Mucosa of descending colon (tissue), 3 donors: ENCODE data around the gene MED12L. TPM values are rescaled to one million over a fixed set of nuclear protein-coding genes. Genes with fewer than 3 reads are reported as not detected.

Experiments
- ATAC-seq: fragments of 200-7000 bp; cut with Tn5 transposase; one replicate; pipeline ENCODE4 v1.9.1; 2020; ENCODE audit warnings: mild to moderate bottlenecking, moderate library complexity
- DNase-seq, 3 donors: peaks; one replicate each; pipeline ENCODE4 v3.0.0-alpha.2; 2020
- H3K36me3 ChIP-seq: fragments of 200-600 bp; one replicate; pipeline ENCODE4 v1.8.0; 2021; ENCODE audit warnings: low read depth, mild to moderate bottlenecking
- H3K4me1 ChIP-seq: fragments of 200-600 bp; one replicate; pipeline ENCODE4 v1.8.0; 2021; ENCODE audit warnings: low read depth, mild to moderate bottlenecking
- H3K4me3 ChIP-seq: fragments of 200-600 bp; one replicate; pipeline ENCODE4 v1.8.0; 2021; ENCODE audit warnings: mild to moderate bottlenecking
- H3K9me3 ChIP-seq: fragments of 200-600 bp; one replicate; pipeline ENCODE4 v1.8.0; 2021; ENCODE audit warnings: mild to moderate bottlenecking
- CTCF ChIP-seq: fragments of 200-600 bp; IDR thresholded peaks from one replicate; pipeline ENCODE4 v1.8.0; 2022; ENCODE audit warnings: antibody characterized with exemption, mild to moderate bottlenecking
- intact Hi-C, 2 donors: fragments of 100-400 bp; cut with DNase I in 1 of 2; cut with micrococcal nuclease in 1 of 2; formaldehyde crosslinking; loops; one replicate each; pipeline versions ENCODE4 v1.11.0 to v1.11.1; 2022; cut with DNase I, micrococcal nuclease
- total RNA-seq, 3 donors: library from RNA; stranded (reverse); fragmentation: NEBNext Ultra II Directional in 2 of 3; extraction: Animal tissue kit (Norgen Biotek cat#: 25700) in 2 of 3; gene quantifications; one replicate each; pipeline versions ENCODE4 v1.2.1 to v1.2.4, GENCODE V29; 2021 to 2023
- donor health status: DM: no; HTN: no; CAD: no; lungs with moderate emphysema.
- donor health status: DM: no; HTN: no; CAD: no.
- donor health status: DM: no; HTN: yes; CAD: no.

The MED12L gene
- total RNA-seq, 3 donors from 2014 or later: 0.39 to 2.4 (median 0.55) TPM

- H3K9me3 ChIP-seq: no peaks in the 10 kb centered on the region
- no peak overlapping the region for H3K4me3 ChIP-seq
- no peak for DNase-seq
- no peaks in the 10 kb centered on the region for H3K36me3 ChIP-seq
- ATAC-seq: no peak
- intact Hi-C loops: no loop called here
- no peak for TF ChIP-seq CTCF
- no peaks in the 10 kb centered on the region for H3K4me1 ChIP-seq
Observed at GRCh38 chr3:151213151-151213550, 127.7 kb downstream of the MED12L start.

- no peak overlapping the region for H3K4me3 ChIP-seq
- TF ChIP-seq CTCF: no peak
- no peak for DNase-seq
- intact Hi-C loops: no loop called here
- ATAC-seq: no peak
- no peaks in the 10 kb centered on the region for H3K36me3 ChIP-seq
- no peaks in the 10 kb centered on the region for H3K9me3 ChIP-seq
- H3K4me1 ChIP-seq: no peaks in the 10 kb centered on the region
Observed at GRCh38 chr3:151213881-151214280, 128.4 kb downstream of the MED12L start.

GRCh38 chr3:151214459-151214858 lies 129.0 kb downstream of the MED12L start:
- no peaks in the 10 kb centered on the region for H3K4me1 ChIP-seq
- no peak overlapping the region for H3K4me3 ChIP-seq
- no peaks in the 10 kb centered on the region for H3K36me3 ChIP-seq
- TF ChIP-seq CTCF: no peak
- intact Hi-C loops: no loop called here
- DNase-seq: no peak
- no peak for ATAC-seq
- H3K9me3 ChIP-seq: no peaks in the 10 kb centered on the region

- DNase-seq: no peak
- TF ChIP-seq CTCF: no peak
- intact Hi-C loops: no loop called here
- no peaks in the 10 kb centered on the region for H3K9me3 ChIP-seq
- H3K4me1 ChIP-seq: no peaks in the 10 kb centered on the region
- no peak overlapping the region for H3K4me3 ChIP-seq
- no peaks in the 10 kb centered on the region for H3K36me3 ChIP-seq
- ATAC-seq: no peak
Observed at GRCh38 chr3:151216641-151217607, 131.5 kb downstream of the MED12L start.

GRCh38 chr3:151218136-151218535 lies 132.7 kb downstream of the MED12L start:
- no peaks in the 10 kb centered on the region for H3K9me3 ChIP-seq
- H3K4me1 ChIP-seq: no peaks in the 10 kb centered on the region
- DNase-seq (no peak), ATAC-seq (no peak)
- intact Hi-C loops: no loop called here
- no peaks in the 10 kb centered on the region for H3K36me3 ChIP-seq
- TF ChIP-seq CTCF: no peak
- no peak overlapping the region for H3K4me3 ChIP-seq
